Measurements from ENCODE around the gene SASH1.

The SASH1 gene

GRCh38 chr6:148599967-148600426 is 257.4 kb downstream of the SASH1 start:
- no peak for DNase-seq

All from NCI-H1694 treated with DMSO at 0.1 percent for 48 hours (cell line).